HG03139 (cell line): ENCODE measurements around the gene PCSK5.
"Not testable (repeated sequence)": the region's sequence is repeated elsewhere in the genome, so short reads cannot be mapped to it uniquely, and the experiment has no call there.

Experiments
- ATAC-seq: cut with Tn5 transposase; IDR thresholded peaks from one replicate; pipeline ENCODE4 v1.9.1; 2021; ENCODE audit not compliant: unreplicated experiment

PCSK5 gene

DNA sequence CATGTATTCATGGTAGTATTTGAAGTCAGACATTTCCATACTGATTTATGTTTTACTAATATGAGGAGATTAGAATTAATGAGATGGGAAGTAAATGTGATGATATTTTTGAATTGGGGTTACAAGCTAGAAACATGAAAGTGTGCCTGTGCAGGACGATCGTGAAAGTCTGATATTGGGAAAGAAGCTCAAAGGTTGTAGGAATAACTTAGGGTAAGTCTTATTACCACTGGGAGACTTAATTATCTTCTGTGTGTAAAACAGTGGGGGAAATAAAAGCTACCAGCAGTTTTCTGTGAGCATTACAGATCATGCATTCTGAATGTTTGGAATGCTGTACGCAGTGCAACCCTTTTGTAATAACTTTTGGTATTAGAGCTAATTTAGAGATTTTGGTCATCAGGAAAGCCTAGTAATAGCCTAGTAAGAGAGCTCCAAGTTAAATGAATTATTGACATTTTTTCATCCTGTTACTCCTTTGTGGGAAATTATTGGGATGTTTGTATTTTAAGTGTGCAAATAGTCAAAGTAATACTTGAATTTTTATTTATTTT, 153.9 kb downstream of the PCSK5 start:
- ATAC-seq, result no peak

DNA sequence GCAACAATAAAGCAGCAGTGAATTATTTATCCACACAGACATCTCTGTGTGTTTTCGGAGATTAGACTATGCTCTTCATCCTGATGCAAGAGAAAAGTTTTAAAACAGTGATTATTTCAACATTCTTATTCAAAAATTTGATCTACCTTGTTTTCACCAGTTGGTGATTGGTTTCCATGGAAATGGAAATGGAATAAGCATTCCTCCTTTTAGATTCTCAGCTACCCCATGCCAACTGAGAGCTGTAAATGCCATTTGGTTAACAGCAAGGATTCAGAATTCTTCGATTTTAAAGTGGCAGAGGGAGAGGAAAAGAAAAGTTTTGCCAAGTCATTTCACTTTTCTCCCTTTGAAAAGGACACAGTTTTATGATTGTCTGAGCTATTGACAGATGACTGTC, 154.7 kb downstream of the PCSK5 start:
- ATAC-seq, result no peak

DNA sequence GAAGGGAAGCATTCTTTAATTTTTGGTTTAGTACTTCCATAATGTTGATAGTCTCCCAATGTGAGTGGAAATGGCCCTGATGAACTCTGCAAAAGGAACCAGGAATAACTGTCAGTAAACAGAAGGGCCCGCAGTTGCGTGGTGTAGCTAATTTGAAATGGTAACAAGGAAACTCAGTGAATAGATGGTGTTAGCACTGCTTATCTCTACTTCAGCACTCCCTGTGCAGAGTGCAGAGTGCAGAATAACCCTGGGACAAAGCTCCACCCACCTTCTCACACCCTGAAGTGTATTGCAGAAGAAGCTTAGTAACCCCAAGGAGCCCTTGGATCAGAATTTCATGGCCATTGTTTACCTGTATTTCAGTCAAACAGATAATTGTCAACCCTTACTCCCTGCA, 158.9 kb downstream of the PCSK5 start:
- no peak for ATAC-seq

DNA sequence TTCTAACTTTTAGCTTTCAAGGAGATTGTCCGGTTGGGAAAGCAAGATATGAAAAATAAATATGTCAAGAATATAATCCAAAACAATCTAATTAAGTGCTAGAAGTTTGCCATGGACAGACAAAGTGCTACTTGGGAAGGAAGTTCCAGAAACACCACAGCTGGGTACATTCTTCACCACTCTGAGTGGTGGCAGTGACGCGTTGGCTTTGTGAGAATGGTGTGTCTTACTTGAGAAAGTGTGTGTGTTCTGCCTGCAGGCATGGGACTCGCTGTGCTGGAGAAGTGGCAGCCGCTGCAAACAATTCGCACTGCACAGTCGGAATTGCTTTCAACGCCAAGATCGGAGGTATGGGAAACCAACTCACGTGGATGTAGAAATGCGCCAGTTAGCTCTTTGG, 177.2 kb downstream of the PCSK5 start:
- ATAC-seq, result no peak

- no peak for ATAC-seq
Observed at GRCh38 chr9:76077537-76077936, 187.1 kb downstream of the PCSK5 start.

DNA sequence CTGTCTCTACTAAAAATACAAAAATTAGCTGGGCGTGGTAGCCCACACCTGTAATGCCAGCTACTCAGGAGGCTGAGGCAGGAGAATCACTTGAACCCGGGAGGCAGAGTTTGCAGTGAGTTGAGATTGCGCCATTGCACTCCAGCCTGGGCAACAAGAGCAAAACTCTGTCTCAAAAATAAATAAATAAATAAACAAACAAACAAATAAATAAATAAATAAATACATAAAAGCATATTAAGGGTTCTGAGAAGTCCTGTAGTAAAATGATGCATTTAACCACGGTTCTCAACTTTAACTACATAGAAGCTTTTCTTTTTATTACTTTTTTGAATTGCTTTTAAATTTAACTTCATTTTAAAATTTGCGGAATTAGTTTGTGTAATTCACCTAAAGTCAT, 190.8 kb downstream of the PCSK5 start:
- ATAC-seq, result not testable (repeated sequence)

GRCh38 chr9:76082057-76082456, 191.6 kb downstream of the PCSK5 start:
- no peak for ATAC-seq

GRCh38 chr9:76085596-76085995, 195.1 kb downstream of the PCSK5 start:
- ATAC-seq, result no peak

DNA sequence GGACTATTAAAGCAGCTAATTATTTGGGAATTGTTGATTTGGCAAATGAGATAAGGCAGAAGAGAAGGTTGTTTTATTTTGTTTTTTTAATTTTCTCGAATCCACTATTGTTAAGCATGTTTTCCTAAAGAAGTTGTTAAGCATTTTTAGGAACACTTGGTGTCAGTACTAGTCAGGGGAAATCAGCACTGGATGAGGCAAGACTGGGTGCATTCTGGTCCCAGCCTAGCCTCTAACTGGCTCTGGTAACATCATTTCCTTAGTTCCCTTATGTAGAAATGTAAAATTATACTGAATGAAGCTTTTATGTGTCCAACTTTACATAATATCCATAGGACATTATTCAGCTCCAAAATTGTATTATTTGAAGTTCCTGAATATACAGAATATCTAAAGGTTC, 196.1 kb downstream of the PCSK5 start:
- ATAC-seq, result no peak

DNA sequence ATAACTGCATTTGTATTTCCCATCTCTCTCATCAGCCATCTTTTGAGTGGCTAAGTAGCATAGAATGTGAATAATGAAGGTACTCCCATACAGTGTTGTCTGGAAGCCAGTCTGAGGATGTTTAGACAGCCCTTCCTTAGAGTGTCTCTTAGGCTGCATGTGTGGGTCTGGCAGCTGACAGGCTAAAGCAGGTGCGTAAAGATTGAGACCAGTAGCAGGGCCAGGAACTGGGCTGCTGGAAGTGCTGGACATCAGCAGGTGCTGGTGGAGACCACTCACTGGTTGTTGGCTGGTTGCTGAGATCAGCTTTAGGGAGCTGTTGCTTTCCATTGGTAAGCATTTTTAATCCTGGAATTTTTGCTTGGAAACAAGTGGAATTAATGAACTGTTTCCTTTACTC, 197.5 kb downstream of the PCSK5 start:
- ATAC-seq, result no peak

- ATAC-seq, result no peak
Observed at GRCh38 chr9:76090330-76090729, 199.9 kb downstream of the PCSK5 start.

DNA sequence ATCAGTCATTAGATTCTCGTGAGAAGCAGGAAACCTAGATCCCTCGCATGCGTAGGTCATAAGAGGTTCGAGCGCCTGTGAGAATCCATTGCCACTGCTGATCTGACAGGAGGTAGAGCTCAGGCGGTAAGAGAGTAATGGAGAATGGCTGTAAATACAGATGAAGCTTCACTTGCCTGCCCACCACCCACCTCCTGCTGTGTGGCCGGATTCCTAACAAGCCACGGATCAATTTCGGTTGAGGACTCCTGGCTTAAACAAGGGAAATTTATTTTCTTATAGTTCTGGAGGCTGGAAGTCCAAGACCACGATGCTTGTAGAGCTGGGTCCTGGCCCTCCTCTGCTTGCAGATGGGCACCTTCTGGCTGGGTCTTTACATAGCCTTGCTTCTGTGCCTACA, 200.4 kb downstream of the PCSK5 start:
- no peak for ATAC-seq

DNA sequence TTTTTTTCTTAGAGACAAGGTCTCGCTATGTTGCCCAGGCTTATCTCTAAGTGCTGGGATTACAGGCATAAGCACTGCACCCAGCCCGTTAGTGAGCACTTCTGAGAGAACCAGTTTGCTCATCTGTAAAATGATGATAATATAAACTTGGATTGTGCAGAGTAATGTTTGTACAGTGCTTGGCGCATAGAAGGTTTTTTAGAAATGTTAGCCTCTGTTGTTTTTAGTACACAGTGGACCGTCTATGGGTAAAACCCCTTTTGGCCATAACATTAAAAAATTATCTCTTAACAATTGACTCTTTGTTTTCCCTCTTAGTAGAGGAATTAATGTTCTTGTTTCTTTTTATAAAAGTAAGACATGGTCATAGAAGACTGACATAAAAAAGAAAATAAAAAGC, 202.1 kb downstream of the PCSK5 start:
- ATAC-seq, result no peak

GRCh38 chr9:76095585-76095984, 205.1 kb downstream of the PCSK5 start:
- ATAC-seq, result no peak

DNA sequence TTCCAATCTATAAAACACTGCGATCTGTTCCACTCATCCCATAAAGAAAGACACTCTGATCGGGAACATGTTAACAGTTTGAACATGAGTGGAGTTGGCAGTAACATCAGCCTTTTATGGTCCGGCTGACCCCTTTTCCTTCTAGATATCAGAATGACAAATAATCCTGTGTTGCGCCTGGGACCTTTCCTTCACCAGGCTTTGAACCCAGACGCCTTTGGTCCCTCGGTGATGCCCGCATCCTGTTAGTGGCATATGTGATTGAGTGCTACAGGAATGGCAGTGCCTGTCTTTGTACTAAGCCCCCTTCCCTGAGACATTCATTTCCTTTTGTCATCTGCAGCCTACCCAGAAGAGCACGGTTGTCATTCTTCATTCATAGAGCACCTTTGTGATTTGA, 209.0 kb downstream of the PCSK5 start:
- no peak for ATAC-seq

DNA sequence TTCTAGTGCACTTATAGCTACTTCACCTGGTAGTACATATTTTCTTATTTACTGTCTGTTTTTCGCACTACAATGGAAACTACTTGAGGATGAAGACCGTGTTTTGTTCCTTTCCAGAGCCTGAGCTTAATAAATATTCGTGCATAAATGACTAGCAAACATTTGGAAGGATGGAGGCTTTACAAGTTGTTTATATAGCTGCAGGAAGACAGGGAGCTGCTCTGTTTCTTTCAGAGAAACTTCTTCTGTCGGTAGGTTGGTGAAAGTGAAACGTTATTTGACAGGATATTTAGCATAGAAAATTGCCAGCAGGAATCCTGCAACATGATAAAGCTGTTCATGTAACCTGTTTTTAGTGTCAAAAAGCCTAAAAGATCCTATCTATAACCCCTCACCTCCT, 210.6 kb downstream of the PCSK5 start:
- no peak for ATAC-seq

GRCh38 chr9:76101491-76101890, 211.0 kb downstream of the PCSK5 start:
- ATAC-seq, result no peak

DNA sequence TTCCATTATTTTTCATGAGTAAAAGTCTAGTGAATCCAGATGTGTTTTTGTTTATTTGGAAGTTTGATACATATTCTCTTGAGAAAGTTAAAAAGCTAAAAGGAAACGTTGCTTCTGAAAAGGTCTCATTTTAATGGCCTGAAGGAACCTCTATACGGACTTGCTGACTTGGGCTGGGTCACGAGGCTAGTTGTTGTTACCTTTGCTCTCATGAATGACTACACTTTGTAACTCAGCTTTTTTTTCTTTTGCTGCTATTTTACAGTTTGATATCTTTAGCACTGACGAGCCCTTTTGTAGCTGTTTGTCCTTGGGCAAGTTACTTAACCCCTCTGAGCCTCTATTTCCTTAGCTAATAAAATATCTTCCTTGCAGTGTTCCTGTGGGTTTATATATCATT, 211.5 kb downstream of the PCSK5 start:
- ATAC-seq, result no peak

DNA sequence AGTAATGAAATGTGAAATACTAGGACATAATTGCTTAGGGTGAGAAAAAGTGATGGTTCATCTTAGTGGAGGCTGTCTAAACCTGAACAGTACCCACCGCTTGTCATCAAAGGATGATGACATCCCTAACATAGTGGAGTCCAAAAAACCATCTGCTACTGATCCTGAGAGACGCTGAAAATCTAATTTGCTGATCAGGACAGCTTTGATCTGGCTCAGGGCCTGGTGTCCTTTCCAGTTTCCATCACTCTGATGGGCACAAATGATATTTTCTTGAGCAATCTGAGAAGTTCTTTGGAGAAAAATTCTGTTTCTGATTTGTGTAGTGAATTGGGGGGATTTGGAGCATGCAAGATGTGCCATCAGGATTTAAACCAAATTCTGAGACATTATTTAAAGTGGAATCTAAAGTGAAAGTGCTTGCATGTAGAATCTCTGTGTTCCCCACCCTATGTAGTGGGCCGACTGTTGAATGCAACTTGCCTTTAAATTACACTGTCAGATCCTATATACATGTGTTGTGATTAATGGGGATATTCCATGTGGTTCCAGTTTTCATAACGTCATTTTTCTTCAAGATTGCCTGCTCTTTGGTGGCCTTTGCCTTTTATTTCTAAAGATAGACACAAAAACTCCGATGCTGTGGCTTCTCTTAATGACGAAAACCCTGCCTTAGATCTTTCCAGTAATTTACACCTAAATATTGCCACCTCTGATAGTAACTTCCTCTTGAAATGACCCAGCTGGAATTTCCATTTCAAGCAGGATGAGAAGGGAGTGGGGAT, 213.2 kb downstream of the PCSK5 start:
- no peak for ATAC-seq

DNA sequence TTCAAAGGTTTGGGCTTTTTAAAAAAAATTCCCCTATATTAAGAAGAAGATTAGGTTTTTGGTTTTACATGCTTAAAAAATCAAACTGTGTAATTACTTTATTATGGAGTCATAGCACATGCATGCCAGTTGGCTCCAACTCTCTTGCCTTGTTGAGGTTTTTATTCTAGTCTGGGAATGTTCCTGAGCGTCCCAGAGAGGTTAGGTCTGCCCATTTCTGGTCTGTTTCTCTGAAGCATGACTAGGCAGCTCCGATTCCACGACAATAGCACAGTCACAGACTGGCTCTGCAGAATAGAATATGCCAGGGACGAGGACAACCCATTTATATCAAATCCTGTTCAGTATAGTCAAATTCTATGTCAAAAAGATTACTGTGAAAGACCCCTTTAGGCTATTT, 217.0 kb downstream of the PCSK5 start:
- no peak for ATAC-seq

GRCh38 chr9:76109953-76110352, 219.5 kb downstream of the PCSK5 start:
- no peak for ATAC-seq

DNA sequence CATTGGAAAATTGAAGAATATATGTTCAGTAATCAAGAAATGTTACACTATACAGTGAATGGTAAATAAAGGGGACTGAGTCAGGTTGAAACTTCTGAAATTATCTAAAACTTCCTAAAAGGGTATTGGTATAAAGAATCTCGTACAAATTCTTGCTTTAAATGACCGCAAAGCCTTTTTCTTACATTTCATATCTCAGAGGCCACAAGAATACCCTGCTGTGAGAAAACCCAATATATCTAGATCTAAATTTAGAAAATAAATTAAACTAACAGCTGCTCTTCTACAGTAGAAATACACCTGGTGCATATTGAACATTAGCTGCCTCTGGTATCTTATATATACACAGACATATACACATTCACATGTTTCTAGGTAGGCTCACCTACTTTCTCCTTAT, 221.7 kb downstream of the PCSK5 start:
- ATAC-seq, result no peak

GRCh38 chr9:76114144-76114543, 223.7 kb downstream of the PCSK5 start:
- no peak for ATAC-seq
